Kidney (tissue), 14 donors: ENCODE data around the gene RAPGEF6. TPM values are rescaled to one million over a fixed set of nuclear protein-coding genes. Genes with fewer than 3 reads are reported as not detected.
"Not testable (repeated sequence)": the region's sequence is repeated elsewhere in the genome, so short reads cannot be mapped to it uniquely, and the experiment has no call there.

ENCODE experiments used
- DNase-seq, 5 donors: peaks; one replicate each; pipeline ENCODE4 v3.0.0-alpha.2; 2013 to 2020
- FAIRE-seq: peaks from 2 replicates; lab custom pipeline; 2012; peaks lifted over from hg19 to GRCh38; lab: Jason Lieb, UNC
- H3K27ac ChIP-seq, 2 donors: one replicate each; pipeline ENCODE4 v1.7.0; 2013; ENCODE audit warnings: low read depth in 2 of 2, low read length in 2 of 2, inconsistent platforms in 1 of 2
- H3K27me3 ChIP-seq: one replicate; pipeline ENCODE4 v1.7.1; 2013; ENCODE audit warnings: low read length, inconsistent platforms; ENCODE audit not compliant: control insufficient read depth, insufficient read depth
- H3K36me3 ChIP-seq, 3 donors: one replicate each; pipeline versions ENCODE4 v1.7.0 to v1.7.1; 2013; ENCODE audit warnings: low read length in 3 of 3, control low read depth in 1 of 3, inconsistent platforms in 1 of 3; ENCODE audit not compliant: insufficient read depth in 3 of 3, control insufficient read depth in 2 of 3
- H3K4me1 ChIP-seq, 3 donors: one replicate each; pipeline versions ENCODE4 v1.7.0 to v1.7.1; 2013; ENCODE audit warnings: low read length in 3 of 3, inconsistent platforms in 1 of 3, low read depth in 1 of 3; ENCODE audit not compliant: control insufficient read depth in 2 of 3, insufficient read depth in 2 of 3
- H3K4me3 ChIP-seq, 3 donors: one replicate each; pipeline versions ENCODE4 v1.7.0 to v1.8.1; 2013; ENCODE audit warnings: low read length in 3 of 3, control low read depth in 1 of 3, inconsistent platforms in 1 of 3
- H3K9ac ChIP-seq, 3 donors: one replicate each; pipeline versions ENCODE4 v1.7.0 to v1.7.1; 2013; ENCODE audit warnings: low read length in 3 of 3, control low read depth in 1 of 3, inconsistent platforms in 1 of 3
- H3K9me3 ChIP-seq, 3 donors: one replicate each; pipeline versions ENCODE4 v1.7.0 to v1.7.1; 2013; ENCODE audit warnings: low read length in 3 of 3, control low read depth in 1 of 3, inconsistent platforms in 1 of 3; ENCODE audit not compliant: control insufficient read depth in 2 of 3, insufficient read depth in 1 of 3
- intact Hi-C: fragments of 100-400 bp; cut with DNase I; formaldehyde crosslinking; loops from one replicate; pipeline ENCODE4 v1.11.1; 2022
- polyA plus RNA-seq: library from polyadenylated mRNA; stranded (reverse); fragments of 350-450 nt; fragmentation: Illumina TruSeq; extraction: RNeasy Lipid Tissue Mini Kit (QIAGEN cat#74804); gene quantifications from one replicate; pipeline ENCODE4 v1.2.3, GENCODE V29; 2014; ENCODE audit warnings: low read depth, low replicate concordance; ENCODE audit not compliant: insufficient read depth
- total RNA-seq: library from RNA; stranded (reverse); fragmentation: NEBNext Ultra II Directional; extraction: Animal tissue kit (Norgen Biotek cat#: 25700); gene quantifications from one replicate; pipeline ENCODE4 v1.2.1, GENCODE V29; 2021
- TF ChIP-seq, protein P1 (sequence below): IDR thresholded peaks from 3 replicates; pipeline ENCODE4 v1.5.1; 2012; ENCODE audit warnings: mild to moderate bottlenecking, moderate library complexity, borderline replicate concordance; ENCODE audit not compliant: insufficient read depth; ENCODE audit errors: extremely low read depth
- donor health status: control.
- donor health status: control.
- donor health status: control.
- donor health status: control.
- donor health status: control.
- donor health status: DM: yes; HTN: yes; CAD: no.
- donor health status: Normal renal cell carcinoma (clear cell type).

Gene RAPGEF6
- total and polyA plus RNA-seq, 2 donors from 2014 or later = 1.8 to 28.6 TPM

DNA sequence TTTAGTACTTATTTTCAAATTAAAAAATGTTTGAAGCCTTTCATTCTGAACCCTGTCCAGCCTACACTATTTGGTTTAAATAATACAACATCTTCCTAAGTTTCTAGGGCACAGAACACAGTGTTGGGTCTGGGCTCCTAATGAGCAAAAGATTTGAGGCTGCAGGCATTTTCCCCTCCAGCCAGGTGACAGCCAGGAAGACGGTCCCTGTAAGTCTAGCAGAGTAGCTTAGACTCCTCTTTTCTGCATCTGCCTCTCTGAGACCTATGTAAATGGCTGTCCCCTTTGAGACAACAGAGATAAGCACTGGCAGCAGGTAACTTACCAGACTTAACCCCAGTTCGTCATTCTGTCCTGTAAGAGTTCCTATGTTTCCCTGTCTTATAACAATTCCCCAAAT is 229.4 kb downstream of the RAPGEF6 start:
- Histone ChIP-seq H3K27ac (no peak overlapping the region), H3K9ac (no peak overlapping the region), H3K4me1 (peaks cover 0 to 2% (median 0%) of the 10 kb centered on the region in 3 donors), H3K36me3 (no peaks in the 10 kb centered on the region), H3K4me3 (no peak overlapping the region), H3K27me3 (no peaks in the 10 kb centered on the region), H3K9me3 (peaks cover 0 to 5% (median 0%) of the 10 kb centered on the region in 3 donors)
- DNase-seq = no peak
- intact Hi-C loops = no loop called here
- no peak for FAIRE-seq
- TF ChIP-seq, protein P1, sequence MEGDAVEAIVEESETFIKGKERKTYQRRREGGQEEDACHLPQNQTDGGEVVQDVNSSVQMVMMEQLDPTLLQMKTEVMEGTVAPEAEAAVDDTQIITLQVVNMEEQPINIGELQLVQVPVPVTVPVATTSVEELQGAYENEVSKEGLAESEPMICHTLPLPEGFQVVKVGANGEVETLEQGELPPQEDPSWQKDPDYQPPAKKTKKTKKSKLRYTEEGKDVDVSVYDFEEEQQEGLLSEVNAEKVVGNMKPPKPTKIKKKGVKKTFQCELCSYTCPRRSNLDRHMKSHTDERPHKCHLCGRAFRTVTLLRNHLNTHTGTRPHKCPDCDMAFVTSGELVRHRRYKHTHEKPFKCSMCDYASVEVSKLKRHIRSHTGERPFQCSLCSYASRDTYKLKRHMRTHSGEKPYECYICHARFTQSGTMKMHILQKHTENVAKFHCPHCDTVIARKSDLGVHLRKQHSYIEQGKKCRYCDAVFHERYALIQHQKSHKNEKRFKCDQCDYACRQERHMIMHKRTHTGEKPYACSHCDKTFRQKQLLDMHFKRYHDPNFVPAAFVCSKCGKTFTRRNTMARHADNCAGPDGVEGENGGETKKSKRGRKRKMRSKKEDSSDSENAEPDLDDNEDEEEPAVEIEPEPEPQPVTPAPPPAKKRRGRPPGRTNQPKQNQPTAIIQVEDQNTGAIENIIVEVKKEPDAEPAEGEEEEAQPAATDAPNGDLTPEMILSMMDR = no peak

DNA sequence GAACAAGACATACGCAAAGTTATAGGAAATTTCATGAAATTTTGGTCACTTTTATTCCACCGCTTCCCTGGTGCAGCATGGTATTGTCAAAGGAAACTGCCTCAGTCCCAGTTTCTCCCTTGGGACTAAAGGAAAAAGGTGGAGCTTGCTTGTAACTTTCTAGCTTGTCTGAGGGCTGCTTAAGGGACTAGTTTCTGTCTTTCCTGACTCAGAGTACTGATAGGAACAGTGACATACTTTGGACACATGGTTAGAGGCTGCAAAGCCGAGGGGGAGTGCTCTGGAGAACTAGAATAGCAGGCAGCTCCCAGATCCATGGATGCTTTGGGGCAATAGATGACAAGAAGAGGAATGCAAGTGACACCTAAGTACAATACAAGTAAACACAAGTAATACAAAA is 234.4 kb downstream of the RAPGEF6 start:
- FAIRE-seq (no peak), DNase-seq (no peak)
- H3K4me3 ChIP-seq = no peak overlapping the region
- no peaks in the 10 kb centered on the region for H3K36me3 ChIP-seq
- no peak overlapping the region for H3K9ac ChIP-seq
- H3K9me3 ChIP-seq = peaks cover 0 to 5% (median 0%) of the 10 kb centered on the region in 3 donors
- no peak overlapping the region for H3K27ac ChIP-seq
- intact Hi-C loops = no loop called here
- peaks cover 0 to 4% (median 0%) of the 10 kb centered on the region in 3 donors for H3K4me1 ChIP-seq
- TF ChIP-seq, protein P1 = no peak
- H3K27me3 ChIP-seq = no peaks in the 10 kb centered on the region

DNA sequence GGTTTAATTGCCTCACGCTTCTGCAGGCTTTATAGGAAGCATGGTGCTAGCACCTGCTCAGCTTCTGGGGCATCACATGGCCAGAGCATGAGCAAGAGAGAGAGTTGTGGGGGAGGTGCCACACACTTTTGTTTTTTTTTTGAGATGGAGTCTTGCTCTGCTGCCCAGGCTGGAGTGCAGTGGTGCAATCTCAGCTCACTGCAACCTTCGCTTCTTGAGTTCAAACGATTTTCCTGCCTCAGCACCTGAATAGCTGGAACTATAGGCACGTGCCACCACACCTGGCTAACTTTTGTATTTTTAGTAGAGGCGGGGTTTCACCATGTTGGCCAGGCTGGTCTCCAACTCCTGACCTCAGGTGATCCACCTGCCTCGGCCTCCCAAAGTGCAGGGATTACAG is 236.0 kb downstream of the RAPGEF6 start:
- DNase-seq, FAIRE-seq, intact Hi-C loops: not testable (repeated sequence)

DNA sequence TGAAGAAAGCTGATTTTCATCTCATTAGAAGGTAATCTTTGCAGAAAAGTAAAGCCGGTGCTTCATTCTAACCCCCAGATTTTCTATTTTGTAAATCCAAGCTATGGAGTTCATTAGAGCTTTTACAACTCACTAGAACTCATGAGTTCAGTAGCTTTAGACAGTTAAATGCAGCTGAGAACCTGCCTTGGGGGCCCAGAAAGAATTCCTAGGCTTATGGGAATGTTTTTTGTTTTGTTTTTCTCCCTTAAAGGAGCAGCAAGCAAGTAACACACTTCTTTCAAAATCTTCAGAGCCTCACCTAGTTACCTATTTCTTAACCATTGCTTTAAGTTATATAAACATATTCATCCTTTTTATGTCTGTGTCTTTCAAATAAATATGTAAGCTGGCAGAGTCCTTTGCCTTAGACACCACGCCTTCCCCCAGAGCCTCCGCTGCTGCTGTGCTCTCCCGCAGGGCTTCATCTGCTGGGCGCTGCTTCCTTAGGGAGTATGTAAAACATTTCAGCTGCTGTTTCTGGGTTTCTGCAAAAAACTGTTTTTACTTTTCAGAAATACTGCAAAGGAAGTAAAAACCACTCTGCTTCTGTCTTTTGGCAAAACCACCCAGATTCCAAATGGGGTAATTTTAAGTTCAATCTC is 238.3 kb downstream of the RAPGEF6 start:
- Histone ChIP-seq H3K27me3 (no peaks in the 10 kb centered on the region), H3K9me3 (no peaks in the 10 kb centered on the region), H3K4me3 (no peak overlapping the region), H3K9ac (no peak overlapping the region), H3K36me3 (no peaks in the 10 kb centered on the region), H3K27ac (no peak overlapping the region), H3K4me1 (peaks cover 0 to 25% (median 6%) of the 10 kb centered on the region in 3 donors)
- DNase-seq = no peak
- TF ChIP-seq, protein P1 = no peak
- intact Hi-C loops = no loop called here
- no peak for FAIRE-seq

More for the DNA sequence above, 236.0 kb downstream of the RAPGEF6 start:
- H3K27me3 ChIP-seq, H3K4me1 ChIP-seq, H3K9me3 ChIP-seq, H3K4me3 ChIP-seq, H3K36me3 ChIP-seq, H3K9ac ChIP-seq, H3K27ac ChIP-seq: not testable (repeated sequence)
